Astrocyte (in vitro differentiated cells and primary cell): ENCODE data around the gene AATK. TPM values are rescaled to one million over a fixed set of nuclear protein-coding genes. Genes with fewer than 3 reads are reported as not detected.

Source experiments
- DNase-seq: peaks from one replicate; pipeline ENCODE4 v3.0.0-alpha.2; 2010; ENCODE audit warnings: low read depth
- FAIRE-seq: peaks from 2 replicates; lab custom pipeline; 2011; peaks lifted over from hg19 to GRCh38; lab: Jason Lieb, UNC
- H2AFZ ChIP-seq: 2 replicates; pipeline ENCODE4 v1.6.0; 2012; ENCODE audit warnings: low read depth, low read length, inconsistent platforms
- H3K27ac ChIP-seq: 2 replicates; pipeline ENCODE4 v1.5.1; 2011; ENCODE audit warnings: low read depth, low read length, inconsistent platforms
- H3K27me3 ChIP-seq: 2 replicates; pipeline ENCODE4 v1.6.0; 2011; ENCODE audit warnings: low read length, inconsistent platforms; ENCODE audit not compliant: insufficient read depth
- H3K36me3 ChIP-seq: 2 replicates; pipeline ENCODE4 v1.5.1; 2011; ENCODE audit warnings: low read length, inconsistent platforms; ENCODE audit not compliant: insufficient read depth
- H3K4me1 ChIP-seq: 2 replicates; pipeline ENCODE4 v1.5.1; 2011; ENCODE audit warnings: low read length, inconsistent platforms; ENCODE audit not compliant: insufficient read depth
- H3K4me2 ChIP-seq: 2 replicates; pipeline ENCODE4 v1.6.0; 2012; ENCODE audit warnings: low read length, inconsistent platforms
- H3K4me3 ChIP-seq: 2 replicates; pipeline ENCODE4 v1.5.1; 2011; ENCODE audit warnings: low read depth, mild to moderate bottlenecking, low read length, inconsistent platforms; ENCODE audit not compliant: insufficient read depth
- H3K79me2 ChIP-seq: 2 replicates; pipeline ENCODE4 v1.6.0; 2012; ENCODE audit warnings: mild to moderate bottlenecking, low read length, inconsistent platforms; ENCODE audit not compliant: insufficient read depth
- H3K9ac ChIP-seq: 2 replicates; pipeline ENCODE4 v1.6.0; 2012; ENCODE audit warnings: mild to moderate bottlenecking, low read length, inconsistent platforms
- H3K9me3 ChIP-seq: 2 replicates; pipeline ENCODE4 v1.5.1; 2012; ENCODE audit warnings: low read depth, mild to moderate bottlenecking, low read length, inconsistent platforms; ENCODE audit not compliant: insufficient read depth
- H4K20me1 ChIP-seq: 2 replicates; pipeline ENCODE4 v1.6.0; 2012; ENCODE audit warnings: low read length, inconsistent platforms; ENCODE audit not compliant: insufficient read depth
- H3K27ac Mint-ChIP-seq: one replicate; pipeline ENCODE4 v1.8.0; 2021; ENCODE audit warnings: mild to moderate bottlenecking, mixed read lengths; ENCODE audit not compliant: unreplicated experiment
- H3K27me3 Mint-ChIP-seq: one replicate; pipeline ENCODE4 v1.8.0; 2021; ENCODE audit warnings: low read depth, mixed read lengths; ENCODE audit not compliant: unreplicated experiment
- H3K36me3 Mint-ChIP-seq: one replicate; pipeline ENCODE4 v1.8.0; 2021; ENCODE audit warnings: low read depth, mixed read lengths; ENCODE audit not compliant: unreplicated experiment
- H3K4me1 Mint-ChIP-seq: one replicate; pipeline ENCODE4 v1.8.0; 2021; ENCODE audit warnings: low read depth, mixed read lengths; ENCODE audit not compliant: unreplicated experiment
- H3K4me3 Mint-ChIP-seq: one replicate; pipeline ENCODE4 v1.8.0; 2021; ENCODE audit warnings: mild to moderate bottlenecking, moderate library complexity, mixed read lengths; ENCODE audit not compliant: unreplicated experiment
- H3K9me3 Mint-ChIP-seq: one replicate; pipeline ENCODE4 v1.8.0; 2021; ENCODE audit warnings: mild to moderate bottlenecking, mixed read lengths; ENCODE audit not compliant: unreplicated experiment
- CTCF ChIP-seq: IDR thresholded peaks from 2 replicates; pipeline ENCODE4 v1.5.1; 2011; ENCODE audit warnings: low read depth, mild to moderate bottlenecking, inconsistent platforms, low read length, moderate library complexity; ENCODE audit not compliant: insufficient read depth
- EZH2 ChIP-seq: IDR thresholded peaks from 2 replicates; pipeline ENCODE4 v1.6.1; 2012; ENCODE audit warnings: mild to moderate bottlenecking, low read length, inconsistent platforms; ENCODE audit not compliant: insufficient read depth
- total RNA-seq: library from RNA; stranded (reverse); gene quantifications from 2 replicates; pipeline ENCODE4 v1.2.1, GENCODE V29; 2021

The AATK gene
- total RNA-seq, 1 donor from 2014 or later = 0.54 TPM

GRCh38 chr17:81187586-81188490, 21.8 kb upstream of the AATK start:
- TF ChIP-seq CTCF = no peak
- TF ChIP-seq EZH2 = no peak
- no peaks in the 10 kb centered on the region for H3K4me1 ChIP-seq
- FAIRE-seq = no peak
- H4K20me1 ChIP-seq = no peaks in the 10 kb centered on the region
- H3K36me3 Mint-ChIP-seq = no peaks in the 10 kb centered on the region
- H3K9ac ChIP-seq = no peak overlapping the region
- H3K4me3 ChIP-seq = no peak overlapping the region
- no peak overlapping the region for H3K4me3 Mint-ChIP-seq
- no peaks in the 10 kb centered on the region for H3K9me3 Mint-ChIP-seq
- H3K79me2 ChIP-seq = no peaks in the 10 kb centered on the region
- no peak for DNase-seq
- no peaks in the 10 kb centered on the region for H3K9me3 ChIP-seq
- H2AFZ ChIP-seq = no peak overlapping the region
- no peaks in the 10 kb centered on the region for H3K36me3 ChIP-seq
- H3K4me2 ChIP-seq = no peak overlapping the region
- H3K27ac Mint-ChIP-seq = no peak overlapping the region
- peaks cover 9% of the 10 kb centered on the region for H3K27me3 Mint-ChIP-seq
- H3K27ac ChIP-seq = no peak overlapping the region
- H3K27me3 ChIP-seq = peaks cover 3% of the 10 kb centered on the region
- H3K4me1 Mint-ChIP-seq = no peaks in the 10 kb centered on the region

GRCh38 chr17:81187120-81187519, 21.1 kb upstream of the AATK start:
- Histone ChIP-seq H2AFZ (no peak overlapping the region), H3K4me3 (no peak overlapping the region), H3K9ac (no peak overlapping the region), H3K27me3 (peaks cover 3% of the 10 kb centered on the region), H3K4me2 (no peak overlapping the region), H3K79me2 (no peaks in the 10 kb centered on the region), H3K4me1 (no peaks in the 10 kb centered on the region), H3K36me3 (no peaks in the 10 kb centered on the region), H3K9me3 (no peaks in the 10 kb centered on the region), H4K20me1 (no peaks in the 10 kb centered on the region), H3K27ac (no peak overlapping the region)
- Mint-ChIP-seq H3K27me3 (peaks cover 12% of the 10 kb centered on the region), H3K4me3 (no peak overlapping the region), H3K4me1 (no peaks in the 10 kb centered on the region), H3K27ac (no peak overlapping the region), H3K36me3 (no peaks in the 10 kb centered on the region), H3K9me3 (no peaks in the 10 kb centered on the region)
- DNase-seq (no peak), FAIRE-seq (no peak)
- no peak for TF ChIP-seq CTCF
- no peak for TF ChIP-seq EZH2

DNA sequence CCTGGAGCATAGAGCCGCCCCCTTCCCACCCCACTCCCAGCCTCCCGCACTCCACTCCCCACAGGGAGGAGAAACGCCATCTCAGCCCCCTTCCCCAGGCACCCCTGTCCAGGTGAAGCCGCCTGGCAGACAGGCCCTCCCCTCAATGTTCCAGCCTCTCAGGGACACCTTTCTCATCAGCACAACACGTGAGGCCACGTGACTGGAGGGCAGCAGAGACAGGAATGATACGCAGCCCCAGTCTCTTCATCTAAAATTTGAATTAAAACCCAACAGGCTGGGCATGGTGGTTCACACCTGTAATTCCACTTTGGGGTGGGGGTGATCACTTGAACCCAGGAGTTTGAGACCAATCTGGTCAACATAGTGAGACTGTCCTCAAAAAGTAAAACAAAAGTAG, 20.2 kb upstream of the AATK start:
- no peaks in the 10 kb centered on the region for H3K36me3 Mint-ChIP-seq
- DNase-seq = no peak
- Histone ChIP-seq H3K79me2 (no peaks in the 10 kb centered on the region), H3K4me3 (no peak overlapping the region), H4K20me1 (no peaks in the 10 kb centered on the region), H3K9ac (no peak overlapping the region), H3K4me2 (no peak overlapping the region), H2AFZ (no peak overlapping the region), H3K9me3 (no peaks in the 10 kb centered on the region), H3K27ac (no peak overlapping the region), H3K4me1 (no peaks in the 10 kb centered on the region), H3K36me3 (no peaks in the 10 kb centered on the region), H3K27me3 (peaks cover 3% of the 10 kb centered on the region)
- no peaks in the 10 kb centered on the region for H3K9me3 Mint-ChIP-seq
- H3K4me3 Mint-ChIP-seq = no peak overlapping the region
- TF ChIP-seq EZH2 = no peak
- TF ChIP-seq CTCF = no peak
- H3K27me3 Mint-ChIP-seq = peaks cover 12% of the 10 kb centered on the region
- no peak overlapping the region for H3K27ac Mint-ChIP-seq
- no peak for FAIRE-seq
- no peaks in the 10 kb centered on the region for H3K4me1 Mint-ChIP-seq
